GM12891 (cell line): ENCODE data around the gene MBNL2. TPM values are rescaled to one million over a fixed set of nuclear protein-coding genes. Genes with fewer than 3 reads are reported as not detected.

Experiments
- DNase-seq: peaks from one replicate; pipeline ENCODE4 v3.0.0; 2011; ENCODE audit warnings: low spot score; ENCODE audit not compliant: insufficient read length
- FAIRE-seq: peaks from 2 replicates; lab custom pipeline; 2011; peaks lifted over from hg19 to GRCh38; lab: Jason Lieb, UNC
- PAX5 ChIP-seq: IDR thresholded peaks from 2 replicates; pipeline ENCODE4 v1.6.1; 2011; ENCODE audit warnings: low read length, moderate library complexity, mild to moderate bottlenecking; ENCODE audit not compliant: insufficient read depth, severe bottlenecking
- POLR2A ChIP-seq: IDR thresholded peaks from 2 replicates; pipeline ENCODE4 v1.6.1; 2011; ENCODE audit warnings: low read depth, low read length, control low read depth
- POLR2AphosphoS5 ChIP-seq: IDR thresholded peaks from 2 replicates; pipeline ENCODE4 v1.6.1; 2011; ENCODE audit warnings: low read depth, low read length, control low read depth
- POU2F2 ChIP-seq: IDR thresholded peaks from 2 replicates; pipeline ENCODE4 v1.6.1; 2011; ENCODE audit warnings: low read depth, mild to moderate bottlenecking, control low read depth, low read length, moderate library complexity
- SPI1 ChIP-seq: IDR thresholded peaks from 2 replicates; pipeline ENCODE4 v1.6.1; 2011; ENCODE audit warnings: low read depth, low read length, control low read depth
- TAF1 ChIP-seq: IDR thresholded peaks from 2 replicates; pipeline ENCODE4 v1.6.1; 2011; ENCODE audit warnings: low read depth, low read length, control low read depth
- polyA plus RNA-seq: library from polyadenylated mRNA; unstranded; fragments of >200 nt; gene quantifications from one replicate; pipeline ENCODE4 v1.2.1, GENCODE V29; 2012; ENCODE audit warnings: low read depth, missing spikeins, inconsistent platforms; ENCODE audit not compliant: missing spikeins

Gene MBNL2, protein sequence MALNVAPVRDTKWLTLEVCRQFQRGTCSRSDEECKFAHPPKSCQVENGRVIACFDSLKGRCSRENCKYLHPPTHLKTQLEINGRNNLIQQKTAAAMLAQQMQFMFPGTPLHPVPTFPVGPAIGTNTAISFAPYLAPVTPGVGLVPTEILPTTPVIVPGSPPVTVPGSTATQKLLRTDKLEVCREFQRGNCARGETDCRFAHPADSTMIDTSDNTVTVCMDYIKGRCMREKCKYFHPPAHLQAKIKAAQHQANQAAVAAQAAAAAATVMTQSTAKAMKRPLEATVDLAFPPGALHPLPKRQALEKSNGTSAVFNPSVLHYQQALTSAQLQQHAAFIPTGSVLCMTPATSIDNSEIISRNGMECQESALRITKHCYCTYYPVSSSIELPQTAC
- polyA plus RNA-seq = 1.7 TPM

- 0 out of 2 replicates have a peak, but pooled peaks have one; percentile 22 for TF ChIP-seq POLR2A
- peak; percentile 52; the same call in 1 of the 2 replicates for TF ChIP-seq TAF1
- 0 out of 2 replicates have a peak, but pooled peaks have one; percentile 40 for TF ChIP-seq POLR2AphosphoS5
- TF ChIP-seq SPI1 = no peak
- no peak for TF ChIP-seq POU2F2
- no peak for TF ChIP-seq PAX5
- DNase-seq (peak; percentile 50), FAIRE-seq (peak; percentile 97)
Observed at GRCh38 chr13:97221989-97222700, at the start of gene MBNL2. TSS of gene MBNL2 (plus strand) at chr13:97222333. CDS start at chr13:97276236, 53,903 bp downstream.

DNA sequence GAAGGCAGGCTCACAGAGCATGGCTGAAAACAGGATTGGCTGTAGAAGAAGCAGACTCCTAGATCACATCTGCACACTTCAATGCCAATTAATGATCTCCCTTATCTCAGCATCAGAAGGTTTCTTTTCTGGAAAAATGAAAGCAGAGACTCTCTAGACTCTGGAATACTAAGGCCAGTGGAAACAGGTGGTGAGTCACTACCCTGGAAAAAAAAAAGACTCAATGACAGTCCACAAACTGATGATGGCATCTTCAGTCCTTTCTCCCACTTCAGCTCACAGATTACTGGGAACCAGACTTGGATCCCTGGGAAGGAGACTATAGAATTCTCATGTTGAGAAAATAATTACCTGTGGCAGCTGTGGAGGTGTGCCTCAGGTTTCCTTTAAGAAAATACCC, 47.5 kb upstream of the MBNL2 start:
- DNase-seq (no peak), FAIRE-seq (no peak)
- TF ChIP-seq POU2F2 = no peak
- TF ChIP-seq POLR2AphosphoS5 = no peak

GRCh38 chr13:97175041-97175440, 47.1 kb upstream of the MBNL2 start:
- DNase-seq = no peak
- no peak for FAIRE-seq
- TF ChIP-seq POLR2A (no peak), PAX5 (no peak), POLR2AphosphoS5 (no peak), POU2F2 (no peak), SPI1 (no peak), TAF1 (no peak)

GRCh38 chr13:97179501-97179900, 42.6 kb upstream of the MBNL2 start:
- DNase-seq (no peak), FAIRE-seq (no peak)
- TF ChIP-seq TAF1 (no peak), POU2F2 (no peak), PAX5 (no peak), SPI1 (no peak), POLR2AphosphoS5 (no peak), POLR2A (no peak)

- no peak for FAIRE-seq
- DNase-seq = no peak
- TF ChIP-seq PAX5 (no peak), POLR2AphosphoS5 (no peak), SPI1 (no peak), TAF1 (no peak), POLR2A (no peak)
Observed at GRCh38 chr13:97182111-97182890, 39.8 kb upstream of the MBNL2 start.

DNA sequence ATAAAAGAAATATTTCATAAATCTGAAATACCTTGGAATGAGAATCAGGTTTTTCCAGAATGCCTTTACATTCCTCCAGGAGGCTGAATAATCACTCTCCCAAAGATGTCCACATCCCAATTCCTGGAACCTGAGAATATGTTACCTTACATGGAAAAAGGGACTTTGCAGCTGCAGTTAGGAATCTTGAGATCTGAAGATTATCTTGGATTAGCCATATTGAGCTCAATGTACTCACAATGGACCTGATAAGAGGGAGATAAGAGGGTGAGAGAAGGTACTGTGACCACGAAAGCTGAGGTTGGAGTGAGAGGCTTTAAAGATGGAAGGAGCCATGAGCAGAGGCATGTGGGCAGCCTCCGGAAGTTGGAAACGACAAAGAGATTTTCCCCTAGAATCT, 36.8 kb upstream of the MBNL2 start:
- TF ChIP-seq TAF1 = no peak
- TF ChIP-seq POLR2AphosphoS5 = no peak
- TF ChIP-seq SPI1 = no peak
- no peak for TF ChIP-seq PAX5
- no peak for TF ChIP-seq POU2F2
- TF ChIP-seq POLR2A = no peak
- no peak for DNase-seq
- FAIRE-seq = no peak

DNA sequence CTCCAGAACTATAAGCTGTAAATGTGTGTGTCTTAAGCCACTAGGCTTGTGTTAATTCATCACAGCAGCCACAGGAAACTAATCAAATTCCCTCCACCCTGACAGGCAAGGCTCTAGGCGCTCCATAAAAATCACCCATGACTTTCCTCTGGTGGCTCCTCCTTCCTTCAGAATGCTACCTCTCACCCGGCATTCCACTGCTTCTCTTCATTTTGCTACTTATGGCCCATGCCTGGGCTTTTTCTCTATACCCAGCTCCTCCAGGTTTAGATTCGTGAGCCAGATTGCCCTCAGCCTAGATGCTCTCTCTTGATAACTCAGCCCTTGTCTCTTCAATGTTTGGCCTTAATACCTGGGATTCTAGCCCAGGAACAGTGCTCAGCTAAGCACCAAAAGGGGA, 36.4 kb upstream of the MBNL2 start:
- DNase-seq = no peak
- TF ChIP-seq POLR2A (no peak), POLR2AphosphoS5 (no peak)
- FAIRE-seq = no peak

- TF ChIP-seq TAF1 (no peak), SPI1 (no peak), POLR2AphosphoS5 (no peak), POLR2A (no peak), POU2F2 (no peak), PAX5 (no peak)
- FAIRE-seq (no peak), DNase-seq (no peak)
Observed at GRCh38 chr13:97188207-97188606, 33.9 kb upstream of the MBNL2 start.

GRCh38 chr13:97189928-97190327, 32.2 kb upstream of the MBNL2 start:
- no peak for TF ChIP-seq POLR2A
- no peak for TF ChIP-seq SPI1
- no peak for TF ChIP-seq POLR2AphosphoS5
- TF ChIP-seq POU2F2 = no peak
- no peak for TF ChIP-seq TAF1
- TF ChIP-seq PAX5 = no peak
- no peak for DNase-seq
- FAIRE-seq = no peak
